Epithelial cell of prostate (primary cell): ENCODE results near the gene SWI5.
"Not testable (repeated sequence)": the region's sequence is repeated elsewhere in the genome, so short reads cannot be mapped to it uniquely, and the experiment has no call there.

ENCODE experiments used
- DNase-seq: peaks from one replicate; pipeline ENCODE4 v3.0.0-alpha.2; 2011; ENCODE audit warnings: low read depth, low spot score
- H3K27ac ChIP-seq: fragments of 450-650 bp; 2 replicates; pipeline ENCODE4 v1.5.1; 2017; ENCODE audit warnings: mild to moderate bottlenecking

SWI5 gene

DNA sequence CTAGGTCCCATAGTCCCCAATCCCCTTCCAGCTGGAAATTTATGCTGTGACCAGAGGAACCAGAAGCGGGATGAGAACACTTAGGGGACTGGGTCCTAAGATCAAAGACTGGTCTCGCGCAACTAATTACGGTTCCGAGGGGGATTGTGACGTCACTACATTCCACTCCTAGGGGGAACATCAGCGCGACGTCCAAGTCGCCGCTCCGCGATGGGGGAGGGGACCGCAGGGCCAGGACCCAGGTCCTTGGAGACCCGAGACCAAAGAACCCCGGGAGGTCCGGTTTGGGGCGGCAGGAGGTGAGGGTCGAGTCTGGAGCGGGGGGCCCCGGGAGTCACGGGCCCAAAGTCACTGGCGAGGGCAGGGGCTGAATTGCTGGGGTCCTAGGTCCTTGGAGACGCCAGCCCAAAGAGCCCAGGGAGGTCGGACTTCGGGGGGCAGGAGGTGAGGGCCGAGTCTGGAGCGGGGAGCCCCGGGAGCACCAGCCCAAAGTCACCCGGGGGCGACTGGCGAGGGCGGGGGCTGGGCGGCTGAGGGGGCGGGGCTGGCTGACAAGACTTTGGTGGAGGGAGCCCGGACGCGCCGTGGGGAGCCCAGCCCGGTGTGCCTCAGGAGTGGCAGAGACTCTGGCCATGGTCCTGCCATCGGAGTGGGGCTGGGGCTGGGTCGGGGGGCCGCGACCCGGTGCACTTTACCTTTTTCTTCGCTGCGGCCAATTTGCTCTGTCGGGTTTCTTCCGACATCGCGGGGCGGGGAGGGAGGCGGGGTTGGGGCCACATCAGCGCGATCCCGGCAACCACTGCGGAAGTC is 673 bp upstream of the SWI5 start, which contains the start of gene GOLGA2:
GOLGA2 (minus strand) TSS at position 810 of the 810 bp plus-strand sequence; CDS start at position 779, 31 bp downstream.
- no peak for DNase-seq

GRCh38 chr9:128276574-128277270 is 646 bp downstream of the SWI5 start:
- DNase-seq = no peak
- peak overlapping the region; percentile 64 for H3K27ac ChIP-seq

More for the DNA sequence above, 673 bp upstream of the SWI5 start, which contains the start of gene GOLGA2:
- peak within 1 kb of the TSS; percentile 64 for H3K27ac ChIP-seq

GRCh38 chr9:128279088-128280073 is 3.3 kb downstream of the SWI5 start:
- not testable (repeated sequence) for DNase-seq, H3K27ac ChIP-seq

DNA sequence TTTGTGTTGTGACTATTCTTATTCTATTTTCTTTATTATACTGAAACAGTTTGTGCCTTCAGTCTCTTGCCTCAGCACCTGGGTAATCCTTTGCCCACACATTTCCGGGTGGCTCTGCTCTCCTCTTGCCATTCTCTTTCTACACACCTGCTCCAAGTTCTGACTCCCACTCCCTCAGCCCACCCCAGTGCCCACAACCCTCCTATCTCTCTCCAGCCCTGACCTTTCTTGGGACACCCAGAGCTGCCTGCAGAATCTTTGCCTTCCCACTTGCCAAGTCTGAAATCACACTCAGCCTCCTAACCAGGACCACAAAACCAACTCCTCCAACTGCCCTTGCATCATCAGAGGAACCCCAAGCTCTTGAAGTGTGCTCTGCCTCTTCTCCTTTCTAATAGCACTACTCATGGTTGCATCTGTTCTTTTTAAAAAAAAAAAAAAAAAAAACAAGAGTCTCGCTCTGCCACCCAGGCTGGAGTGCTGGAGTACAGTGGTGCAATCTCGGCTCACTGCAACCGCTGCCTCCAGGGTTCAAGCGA is 4.1 kb downstream of the SWI5 start:
- no peak for DNase-seq
- H3K27ac ChIP-seq = no peak overlapping the region

DNA sequence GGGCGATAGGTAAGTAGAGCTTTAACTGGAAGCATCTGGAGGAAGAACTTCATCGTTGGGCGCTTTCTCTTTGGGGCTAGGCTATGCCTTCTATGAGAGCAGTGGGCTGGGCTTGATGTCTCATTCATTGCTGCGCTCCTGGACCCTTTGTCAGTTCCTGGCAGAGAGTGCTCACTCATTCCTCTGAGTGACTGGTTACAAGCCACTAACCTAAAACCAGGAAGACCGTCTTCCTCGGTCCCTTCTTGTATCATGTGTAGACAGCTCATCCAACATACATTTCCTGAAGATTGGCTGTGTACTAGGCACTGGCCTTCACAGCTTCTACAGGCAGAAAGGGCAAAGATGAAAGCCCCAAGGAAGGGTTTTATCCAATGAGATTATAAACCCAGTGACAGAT is 6.4 kb downstream of the SWI5 start:
- H3K27ac ChIP-seq = no peak overlapping the region
- DNase-seq = no peak

- DNase-seq = no peak
- no peak overlapping the region for H3K27ac ChIP-seq
These were observed 9.1 kb downstream of the SWI5 start for GRCh38 chr9:128285033-128285784.

DNA sequence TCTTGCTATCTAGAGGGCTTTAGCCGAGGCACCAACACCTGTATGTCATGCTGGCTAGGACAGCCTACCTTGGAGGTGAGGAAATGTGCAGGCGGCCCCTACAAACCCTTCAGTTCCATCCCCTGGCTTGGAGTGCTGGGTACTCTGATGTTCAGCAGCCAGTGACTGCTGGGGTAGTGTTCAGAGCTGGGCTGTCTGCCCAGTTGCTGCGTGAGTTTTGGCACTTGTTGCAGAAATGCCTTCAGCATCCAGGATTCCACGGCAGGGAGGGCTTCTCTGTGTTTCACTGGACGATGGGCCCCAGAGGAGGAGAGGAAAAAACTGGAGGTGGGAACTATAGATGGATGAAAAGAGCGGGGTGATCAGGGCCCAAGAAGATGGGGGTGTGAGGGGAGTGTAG is 10.4 kb downstream of the SWI5 start:
- H3K27ac ChIP-seq = no peak overlapping the region
- DNase-seq = no peak

- DNase-seq = no peak
- H3K27ac ChIP-seq = no peak overlapping the region
These were observed 12.4 kb downstream of the SWI5 start for GRCh38 chr9:128288273-128289004.

DNA sequence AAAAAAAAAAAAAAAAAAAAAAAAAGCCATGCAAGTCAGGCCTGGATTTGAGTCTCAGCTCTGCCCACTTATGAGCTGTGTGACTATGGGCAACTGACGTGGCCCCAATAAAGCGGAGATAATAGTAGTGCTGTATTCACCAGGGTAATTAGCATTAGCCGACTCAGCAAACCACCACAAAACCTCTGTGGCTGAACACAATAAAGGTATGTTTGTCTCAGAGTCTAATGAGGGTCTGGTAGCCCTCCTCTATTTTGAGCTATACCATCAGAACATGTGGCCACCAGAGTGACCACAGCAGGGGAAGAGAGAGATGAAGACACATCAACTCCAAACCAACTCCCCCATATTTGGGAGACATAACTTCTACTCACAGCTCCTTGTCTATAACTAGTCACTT is 15.9 kb downstream of the SWI5 start:
- no peak for DNase-seq
- H3K27ac ChIP-seq = no peak overlapping the region

- DNase-seq = no peak
- H3K27ac ChIP-seq = no peak overlapping the region
These were observed 17.0 kb downstream of the SWI5 start for GRCh38 chr9:128293091-128293490.

DNA sequence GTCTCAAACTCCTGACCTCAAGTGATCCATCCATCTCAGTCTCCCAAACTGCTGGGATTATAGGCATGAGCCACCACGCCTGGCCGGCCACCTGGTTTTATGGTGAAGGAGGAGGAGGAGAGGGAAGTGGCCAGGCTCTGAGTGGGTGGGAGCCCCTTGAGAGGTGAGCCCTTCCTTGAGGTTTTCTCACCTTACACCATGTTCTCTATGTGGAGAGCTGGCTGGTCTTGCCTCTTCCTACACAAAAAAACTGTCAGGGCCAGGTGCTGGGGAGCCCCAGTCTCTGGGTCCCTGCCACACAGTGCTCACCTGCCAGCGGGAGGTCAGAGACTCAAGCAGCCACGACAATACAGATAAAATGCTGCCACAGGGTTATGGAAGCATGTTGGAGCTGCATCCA is 18.1 kb downstream of the SWI5 start:
- DNase-seq = no peak
- H3K27ac ChIP-seq = no peak overlapping the region

DNA sequence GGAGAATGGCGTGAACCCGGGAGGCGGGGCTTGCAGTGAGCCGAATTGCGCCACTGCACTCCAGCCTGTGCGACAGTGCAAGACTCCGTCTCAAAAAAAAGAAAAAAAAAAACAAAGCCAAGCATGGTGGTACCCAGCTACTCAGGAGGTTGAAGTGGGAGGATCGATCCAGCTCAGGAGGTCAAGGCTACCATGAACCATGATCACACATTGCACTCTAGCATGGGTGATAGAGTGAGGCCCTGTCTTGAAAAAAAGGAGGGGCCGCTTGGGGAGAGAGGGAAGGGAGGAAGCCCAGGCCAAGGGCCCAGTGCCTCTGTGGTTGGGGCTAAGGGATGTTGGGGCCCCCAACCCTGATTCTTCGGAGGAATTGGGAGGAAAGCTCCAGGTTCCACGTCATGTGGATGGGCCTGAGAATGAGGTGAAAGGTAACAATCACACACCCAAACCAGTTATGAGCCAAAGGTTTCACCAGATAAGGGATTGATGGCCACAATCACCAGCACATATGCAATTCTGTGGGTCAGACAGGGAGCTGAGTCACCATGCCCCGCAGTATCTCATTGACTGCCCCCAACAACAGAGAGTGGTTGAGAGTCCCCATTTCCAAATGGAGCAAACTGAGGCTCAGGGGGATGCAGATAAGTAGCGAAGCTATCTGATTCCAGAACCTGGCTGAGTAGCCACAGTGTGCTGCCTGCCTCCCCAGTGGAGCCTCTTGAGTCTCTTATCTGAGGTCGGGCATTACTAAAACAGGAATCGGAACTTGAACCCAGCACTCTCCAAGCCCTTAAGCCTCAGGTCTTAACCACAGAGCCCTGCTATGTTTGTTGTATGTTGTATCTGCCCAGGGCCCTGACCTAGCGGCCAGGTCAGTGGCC is 20.5 kb downstream of the SWI5 start:
- no peak for DNase-seq

GRCh38 chr9:128297221-128297773 is 21.2 kb downstream of the SWI5 start:
- DNase-seq = no peak
- H3K27ac ChIP-seq = no peak overlapping the region

More for the DNA sequence above, 20.5 kb downstream of the SWI5 start:
- H3K27ac ChIP-seq = peak overlapping the region; percentile 67

- no peak for DNase-seq
- peak overlapping the region; percentile 62 for H3K27ac ChIP-seq
These were observed 22.7 kb downstream of the SWI5 start for GRCh38 chr9:128298535-128299482.

- peak overlapping the region; percentile 96 for H3K27ac ChIP-seq
These were observed 28.3 kb downstream of the SWI5 start for GRCh38 chr9:128304136-128304970.

DNA sequence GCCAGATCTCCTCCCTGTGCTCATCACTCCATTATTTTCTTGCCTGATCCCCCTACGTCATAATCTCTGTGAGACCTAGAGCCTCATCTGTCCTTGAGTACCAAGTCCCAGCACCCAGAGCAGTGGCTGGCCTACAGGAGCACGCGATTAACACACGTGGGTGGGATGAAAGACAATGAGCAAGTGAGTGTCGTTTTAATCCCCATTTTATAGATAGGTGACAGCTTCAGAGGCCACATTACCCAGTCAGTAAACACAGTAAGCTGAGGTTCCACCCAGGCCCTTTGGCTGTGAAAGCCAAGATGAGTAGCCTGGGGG is 28.9 kb downstream of the SWI5 start:
- no peak for DNase-seq
- H3K27ac ChIP-seq = peak overlapping the region; percentile 96

More at GRCh38 chr9:128304136-128304970, 28.3 kb downstream of the SWI5 start:
- no peak for DNase-seq
